ENCODE results near the gene DPYD.

Gene DPYD

DNA sequence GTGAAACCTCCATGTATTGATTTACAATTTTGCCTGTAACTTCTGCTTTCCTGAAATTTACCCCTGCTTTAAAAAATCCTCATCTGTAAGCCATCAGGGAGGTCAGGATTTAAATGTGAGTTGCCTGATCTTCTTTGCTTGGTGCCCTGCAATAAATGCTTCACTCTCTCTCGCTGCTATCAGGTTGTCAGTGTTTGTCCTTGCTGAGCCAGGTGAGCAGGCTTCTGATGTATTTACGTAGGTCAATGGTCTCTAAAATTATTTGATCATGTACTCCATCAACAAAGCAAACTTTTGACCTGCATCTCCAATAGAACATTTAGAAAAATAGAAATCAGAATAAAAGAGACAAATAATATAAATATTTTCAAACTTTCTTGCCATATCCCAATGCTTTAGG lies 453.4 kb downstream of the DPYD start:
- no peaks in the 10 kb centered on the region for H3K27me3 ChIP-seq

DNA sequence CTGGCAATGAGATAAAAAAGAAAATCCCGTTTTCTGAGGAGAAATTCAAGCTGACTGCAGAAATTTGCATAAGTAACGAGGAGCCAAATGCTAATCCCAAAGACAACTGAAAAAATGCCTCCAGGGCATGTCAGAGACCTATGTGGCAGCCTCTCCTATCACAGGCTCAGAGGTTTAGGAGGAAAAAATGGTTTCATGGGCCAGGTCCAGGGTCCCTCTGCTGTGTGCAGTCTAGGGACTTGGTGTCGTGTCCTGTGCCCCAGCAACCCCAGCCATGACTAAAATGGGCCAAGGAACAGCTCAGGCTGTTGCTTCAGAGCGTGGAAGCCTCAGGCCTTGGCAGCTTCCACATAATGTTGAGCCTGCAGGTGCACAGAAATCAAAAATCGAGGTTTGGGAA lies 456.5 kb downstream of the DPYD start:
- TF ChIP-seq, protein P1, sequence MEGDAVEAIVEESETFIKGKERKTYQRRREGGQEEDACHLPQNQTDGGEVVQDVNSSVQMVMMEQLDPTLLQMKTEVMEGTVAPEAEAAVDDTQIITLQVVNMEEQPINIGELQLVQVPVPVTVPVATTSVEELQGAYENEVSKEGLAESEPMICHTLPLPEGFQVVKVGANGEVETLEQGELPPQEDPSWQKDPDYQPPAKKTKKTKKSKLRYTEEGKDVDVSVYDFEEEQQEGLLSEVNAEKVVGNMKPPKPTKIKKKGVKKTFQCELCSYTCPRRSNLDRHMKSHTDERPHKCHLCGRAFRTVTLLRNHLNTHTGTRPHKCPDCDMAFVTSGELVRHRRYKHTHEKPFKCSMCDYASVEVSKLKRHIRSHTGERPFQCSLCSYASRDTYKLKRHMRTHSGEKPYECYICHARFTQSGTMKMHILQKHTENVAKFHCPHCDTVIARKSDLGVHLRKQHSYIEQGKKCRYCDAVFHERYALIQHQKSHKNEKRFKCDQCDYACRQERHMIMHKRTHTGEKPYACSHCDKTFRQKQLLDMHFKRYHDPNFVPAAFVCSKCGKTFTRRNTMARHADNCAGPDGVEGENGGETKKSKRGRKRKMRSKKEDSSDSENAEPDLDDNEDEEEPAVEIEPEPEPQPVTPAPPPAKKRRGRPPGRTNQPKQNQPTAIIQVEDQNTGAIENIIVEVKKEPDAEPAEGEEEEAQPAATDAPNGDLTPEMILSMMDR (IDR thresholded peaks at IDR 0.05), result no peak
- no peak overlapping the region for H3K27ac ChIP-seq
- peaks cover 0 to 5% (median 0%) of the 10 kb centered on the region in 3 donors for H3K9me3 ChIP-seq
- intact Hi-C loops (cut with DNase I; ENCODE audit: low total_unique reads), result no loop called here
- H3K27me3 ChIP-seq, result no peaks in the 10 kb centered on the region
- no peak overlapping the region for H3K4me3 ChIP-seq
- peaks cover 0 to 9% (median 0%) of the 10 kb centered on the region in 3 donors for H3K36me3 ChIP-seq
- no peaks in the 10 kb centered on the region for H3K4me1 ChIP-seq
- DNase-seq, result no peak

More for the DNA sequence above, 453.4 kb downstream of the DPYD start:
- Histone ChIP-seq H3K4me3 (no peak overlapping the region), H3K4me1 (no peaks in the 10 kb centered on the region), H3K27ac (no peak overlapping the region), H3K36me3 (no peaks in the 10 kb centered on the region), H3K9me3 (peaks cover 0 to 5% (median 0%) of the 10 kb centered on the region in 3 donors)
- intact Hi-C loops (cut with DNase I; ENCODE audit: low total_unique reads), result no loop called here
- TF ChIP-seq, protein P1 (IDR thresholded peaks at IDR 0.05), result no peak
- DNase-seq, result no peak

DNA sequence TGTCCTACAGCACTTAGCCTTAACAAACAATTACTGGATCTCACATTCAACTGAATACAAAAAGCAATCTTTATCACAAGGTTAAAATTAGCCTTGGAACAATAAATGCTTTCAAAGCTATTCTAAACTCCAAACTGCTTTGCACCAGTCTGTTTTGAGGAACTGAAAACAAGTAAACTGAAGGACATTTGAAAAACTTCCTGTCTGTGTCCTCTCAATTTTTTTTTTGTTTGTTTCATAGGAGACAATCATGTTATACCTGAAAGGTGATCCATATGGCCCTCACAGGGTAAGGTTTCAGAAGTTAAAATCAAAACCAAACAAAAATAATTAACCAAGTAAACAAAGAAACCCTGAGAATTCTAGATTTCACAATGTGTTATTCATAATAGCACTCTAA lies 459.1 kb downstream of the DPYD start:
- DNase-seq, result no peak
- intact Hi-C loops (cut with DNase I; ENCODE audit: low total_unique reads), result no loop called here
- TF ChIP-seq, protein P1 (IDR thresholded peaks at IDR 0.05), result no peak
- Histone ChIP-seq H3K4me1 (no peaks in the 10 kb centered on the region), H3K27me3 (no peaks in the 10 kb centered on the region), H3K9me3 (no peaks in the 10 kb centered on the region), H3K27ac (no peak overlapping the region), H3K36me3 (peaks cover 0 to 9% (median 0%) of the 10 kb centered on the region in 3 donors), H3K4me3 (no peak overlapping the region)

DNA sequence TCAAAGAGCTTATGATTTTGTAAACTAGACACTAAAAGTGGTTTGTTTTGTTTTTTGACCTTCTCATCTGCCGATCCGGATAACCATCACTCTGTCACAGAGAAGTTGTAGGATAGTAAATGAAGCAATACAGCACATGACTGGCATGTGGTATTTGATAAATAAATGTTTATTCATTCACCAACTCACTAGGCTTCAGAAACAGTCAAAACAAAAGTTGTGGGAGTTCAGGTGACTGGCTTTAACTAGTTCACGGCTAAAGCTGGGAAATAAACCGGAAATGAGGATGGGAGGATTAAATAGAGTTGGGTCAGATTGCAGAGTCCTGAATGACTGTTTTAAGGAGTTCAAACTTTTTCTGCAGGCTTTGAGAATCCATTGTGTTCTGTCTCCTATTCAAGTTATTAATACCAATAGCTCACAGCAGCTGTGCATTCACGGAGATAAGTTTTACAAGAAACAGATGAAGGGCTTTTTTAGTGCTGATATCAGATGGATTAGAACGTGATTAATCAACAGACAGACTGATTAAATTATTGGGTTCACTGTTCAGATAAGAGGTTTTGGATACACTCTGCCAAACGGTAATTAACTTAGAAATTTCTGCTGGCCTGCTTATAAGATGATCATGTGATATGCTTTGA lies 463.3 kb downstream of the DPYD start:
- intact Hi-C loops (cut with DNase I; ENCODE audit: low total_unique reads), result no loop called here
- Histone ChIP-seq H3K27ac (no peak overlapping the region), H3K4me1 (no peaks in the 10 kb centered on the region), H3K27me3 (no peaks in the 10 kb centered on the region), H3K9me3 (no peaks in the 10 kb centered on the region), H3K36me3 (peaks cover 0 to 9% (median 0%) of the 10 kb centered on the region in 3 donors), H3K4me3 (no peak overlapping the region)
- DNase-seq, result no peak
- TF ChIP-seq, protein P1 (IDR thresholded peaks at IDR 0.05), result no peak

DNA sequence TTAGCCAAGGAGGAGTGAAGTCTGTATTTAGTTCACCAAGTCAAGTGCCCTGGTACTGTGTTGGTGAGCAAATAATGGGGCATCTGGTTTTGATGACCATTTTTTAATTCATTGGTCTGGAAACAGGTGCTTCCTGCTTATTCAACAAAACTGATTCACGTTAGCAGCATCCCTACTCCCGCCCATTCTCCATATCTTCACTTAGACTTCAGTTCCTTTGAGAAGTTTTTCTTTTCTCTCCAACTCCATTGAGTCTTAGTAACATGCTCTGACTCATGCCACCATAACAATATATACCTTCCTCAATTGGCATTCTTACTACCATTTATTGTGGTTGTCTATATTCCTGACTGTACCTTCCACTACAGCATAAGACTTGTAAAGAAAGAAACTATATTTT lies 468.9 kb downstream of the DPYD start:
- intact Hi-C loops (cut with DNase I; ENCODE audit: low total_unique reads), result no loop called here
- no peak overlapping the region for H3K27ac ChIP-seq
- TF ChIP-seq, protein P1 (IDR thresholded peaks at IDR 0.05), result no peak
- no peak overlapping the region for H3K4me3 ChIP-seq
- no peaks in the 10 kb centered on the region for H3K27me3 ChIP-seq
- peaks cover 0 to 5% (median 0%) of the 10 kb centered on the region in 3 donors for H3K36me3 ChIP-seq
- no peaks in the 10 kb centered on the region for H3K9me3 ChIP-seq
- DNase-seq, result no peak
- no peaks in the 10 kb centered on the region for H3K4me1 ChIP-seq
